GM12878 (cell line): ENCODE results near the gene CASP4. TPM values are rescaled to one million over a fixed set of nuclear protein-coding genes. Genes with fewer than 3 reads are reported as not detected.
A peak's percentile ranks its signal among the peaks of the same experiment; 100 is the strongest.

ENCODE experiments used
- ATAC-seq: fragments of 200-7000 bp; cut with Tn5 transposase; 3 replicates; pipeline ENCODE4 v1.9.1; 2020; ENCODE audit warnings: mild to moderate bottlenecking, moderate library complexity
- BruUV-seq: library from RNA; stranded (reverse); fragments of 400-500 nt; replicated peaks from 2 replicates; lab custom pipeline; 2021; lab: Mats Ljungman, UMichigan
- CTCF ChIA-PET: fragments of 300-600 bp; sonication (Branson Sonifier 250); formaldehyde crosslinking; extraction: SDS; loops from one replicate; lab custom pipeline; 2021; ENCODE audit warnings: inconsistent platforms; lab: Yijun Ruan, JAX
- POLR2A ChIA-PET: fragments of 350-600 bp; formaldehyde crosslinking; extraction: SDS; loops from one replicate; lab custom pipeline; 2021; ENCODE audit warnings: inconsistent platforms; lab: Charles Lee
- RAD21 ChIA-PET: fragments of 300-600 bp; sonication (Branson Sonifier 250); formaldehyde crosslinking; loops from one replicate; lab custom pipeline; 2023; ENCODE audit warnings: antibody characterized with exemption; ENCODE audit not compliant: unreplicated experiment; lab: Charles Lee
- SMC1A ChIA-PET: fragments of 300-600 bp; sonication (Branson Sonifier 250); formaldehyde crosslinking; loops from one replicate; lab custom pipeline; 2023; ENCODE audit not compliant: unreplicated experiment, uncharacterized antibody; lab: Charles Lee
- DNase-seq: peaks from one replicate; pipeline ENCODE4 v3.0.0-alpha.2; 2011; ENCODE audit warnings: low read depth, low spot score
- FAIRE-seq: peaks from 3 replicates; lab custom pipeline; 2011; peaks lifted over from hg19 to GRCh38; lab: Jason Lieb, UNC
- H2AFZ ChIP-seq: 2 replicates; pipeline ENCODE4 v1.6.0; 2011; ENCODE audit warnings: low read depth, low read length, control low read depth; ENCODE audit not compliant: control insufficient read depth
- H3K27ac ChIP-seq: 2 replicates; pipeline ENCODE4 v1.5.1; 2011; ENCODE audit warnings: control low read depth; ENCODE audit not compliant: control insufficient read depth, insufficient read depth
- H3K27me3 ChIP-seq, 2 experiments: replicated peaks in 1 of 2; 2 replicates each; pipeline versions ENCODE4 v1.6.0 to v1.6.1; 2011; ENCODE audit warnings: low read length in 1 of 2; ENCODE audit not compliant: control insufficient read depth in 2 of 2, insufficient read depth in 2 of 2
- H3K36me3 ChIP-seq, 2 experiments: 2 replicates each; pipeline ENCODE4 v1.5.1; 2011; ENCODE audit warnings: low read length in 1 of 2; ENCODE audit not compliant: control insufficient read depth in 2 of 2, insufficient read depth in 2 of 2
- H3K4me1 ChIP-seq: 2 replicates; pipeline ENCODE4 v1.6.1; 2011; ENCODE audit warnings: mild to moderate bottlenecking, low read length, moderate library complexity, mixed read lengths; ENCODE audit not compliant: control insufficient read depth, insufficient read depth
- H3K4me2 ChIP-seq: 2 replicates; pipeline ENCODE4 v1.6.0; 2011; ENCODE audit warnings: control low read depth; ENCODE audit not compliant: control insufficient read depth, insufficient read depth
- H3K4me3 ChIP-seq: fragments of 200-600 bp; sonication (generic); 2 replicates; pipeline ENCODE4 v1.5.1; 2016
- H3K79me2 ChIP-seq: 2 replicates; pipeline ENCODE4 v1.6.0; 2011; ENCODE audit warnings: low read length; ENCODE audit not compliant: control insufficient read depth, insufficient read depth
- H3K9ac ChIP-seq: 2 replicates; pipeline ENCODE4 v1.8.0; 2011; ENCODE audit warnings: low read length, control low read depth, mixed read lengths; ENCODE audit not compliant: control insufficient read depth, insufficient read depth
- H3K9me3 ChIP-seq: replicated peaks from 3 replicates; pipeline ENCODE4 v1.5.1; 2011; ENCODE audit warnings: mild to moderate bottlenecking, low read length; ENCODE audit not compliant: control insufficient read depth, insufficient read depth
- H4K20me1 ChIP-seq: 2 replicates; pipeline ENCODE4 v1.6.0; 2011; ENCODE audit not compliant: control insufficient read depth, insufficient read depth
- ASH2L ChIP-seq: fragments of 300-600, 200-600 bp; sonication (generic); IDR thresholded peaks from 2 replicates; pipeline ENCODE4 v1.6.1; 2017; ENCODE audit warnings: low read depth, mild to moderate bottlenecking, borderline replicate concordance
- CEBPB ChIP-seq, 2 experiments: fragments of 150-350 bp in 1 of 2; IDR thresholded peaks; 2 replicates each; pipeline ENCODE4 v1.6.1; 2012 to 2014; ENCODE audit warnings: low read depth in 2 of 2, low read length in 2 of 2, borderline replicate concordance in 1 of 2, inconsistent platforms in 1 of 2
- E4F1 ChIP-seq: fragments of 450-650 bp; IDR thresholded peaks from 2 replicates; pipeline ENCODE4 v1.6.1; 2018; ENCODE audit warnings: borderline replicate concordance, mild to moderate bottlenecking; ENCODE audit not compliant: partially characterized antibody
- HDAC6 ChIP-seq: fragments of 200-600 bp; sonication (generic); IDR thresholded peaks from one replicate; pipeline ENCODE4 v1.8.0; 2017; ENCODE audit warnings: antibody characterized with exemption; ENCODE audit not compliant: unreplicated experiment
- IRF5 ChIP-seq: fragments of 450-650 bp; IDR thresholded peaks from 2 replicates; pipeline ENCODE4 v1.6.1; 2017; ENCODE audit warnings: borderline replicate concordance
- MEF2A ChIP-seq: IDR thresholded peaks from 2 replicates; pipeline ENCODE4 v1.6.1; 2011; ENCODE audit warnings: low read depth, mild to moderate bottlenecking, low read length, moderate library complexity; ENCODE audit not compliant: insufficient read depth
- NR2F1 ChIP-seq: fragments of 450-650 bp; conservative IDR thresholded peaks from 2 replicates; pipeline ENCODE4 v1.6.1; 2017; ENCODE audit warnings: mild to moderate bottlenecking
- PAX5 ChIP-seq: IDR thresholded peaks from 2 replicates; pipeline ENCODE4 v1.6.1; 2011; ENCODE audit warnings: low read depth, low read length, borderline replicate concordance
- PML ChIP-seq: IDR thresholded peaks from 2 replicates; pipeline ENCODE4 v1.6.1; 2012; ENCODE audit warnings: low read length, inconsistent platforms
- SMC3 ChIP-seq: IDR thresholded peaks from 2 replicates; pipeline ENCODE4 v1.6.1; 2011; ENCODE audit warnings: low read length, improper control_type of control experiment, borderline replicate concordance
- SREBF1 ChIP-seq: IDR thresholded peaks from 2 replicates; pipeline ENCODE4 v1.6.1; 2012; ENCODE audit warnings: mild to moderate bottlenecking, low read length
- ZNF622 ChIP-seq: fragments of 450-650 bp; IDR thresholded peaks from 2 replicates; pipeline ENCODE4 v1.6.1; 2017; ENCODE audit warnings: mild to moderate bottlenecking, inconsistent platforms
- WGBS: methylation state at CpG from one replicate; pipeline ENCODE4 v1.1.6; 2016; ENCODE audit warnings: low lambda C conversion rate; ENCODE audit not compliant: insufficient replicate concordance, insufficient coverage; ENCODE audit errors: missing lambda C conversion rate; 5-methylcytosine and 5-hydroxymethylcytosine counted together
- in situ Hi-C: fragments of 300-500 bp; cut with MboI; formaldehyde crosslinking; loops from 9 replicates; pipeline ENCODE4 v1.14.3; 2018; ENCODE audit warnings: mixed read lengths
- intact Hi-C: fragments of 100-400 bp; cut with micrococcal nuclease; formaldehyde crosslinking; loops from one replicate; pipeline ENCODE4 v1.14.2; 2022; ENCODE audit not compliant: unreplicated experiment
- polyA plus RNA-seq, 11 experiments: library from polyadenylated mRNA; depleted of rRNA in 4 of 11; unstranded in 6 of 11; stranded (reverse) in 5 of 11; fragments of >200 nt; fragmentation: Nextera tagmentation in 4 of 11; fragmentation: Illumina TruSeq in 1 of 11; extraction: Ambion mirVana in 4 of 11; extraction: Trizol in 1 of 11; gene quantifications; 1 replicate in 1 of 11; 2 replicates in 10 of 11; pipeline versions ENCODE4 v1.2.1 to v1.2.3, GENCODE V29; 2011 to 2016; ENCODE audit warnings: inconsistent platforms in 2 of 11, missing spikeins in 2 of 11, low read depth in 1 of 11
- total RNA-seq, 4 experiments: library from RNA; depleted of rRNA in 3 of 4; stranded (reverse); fragments of >200 nt in 3 of 4; fragmentation: Illumina TruSeq in 1 of 4; extraction: Trizol in 1 of 4; gene quantifications; 2 replicates each; pipeline versions ENCODE4 v1.2.1 to v1.2.3, GENCODE V29; 2013 to 2021
- TF ChIP-seq, protein P1 (sequence below): IDR thresholded peaks from 2 replicates; pipeline ENCODE4 v1.6.1; 2012; ENCODE audit warnings: low read length, inconsistent platforms

Gene CASP4
- total and polyA plus RNA-seq, 10 of the 15 experiments (the other 5 are each of a cell fraction or from before 2014, with no cell fraction given): 25.3 to 113 (median 50.0) TPM

DNA sequence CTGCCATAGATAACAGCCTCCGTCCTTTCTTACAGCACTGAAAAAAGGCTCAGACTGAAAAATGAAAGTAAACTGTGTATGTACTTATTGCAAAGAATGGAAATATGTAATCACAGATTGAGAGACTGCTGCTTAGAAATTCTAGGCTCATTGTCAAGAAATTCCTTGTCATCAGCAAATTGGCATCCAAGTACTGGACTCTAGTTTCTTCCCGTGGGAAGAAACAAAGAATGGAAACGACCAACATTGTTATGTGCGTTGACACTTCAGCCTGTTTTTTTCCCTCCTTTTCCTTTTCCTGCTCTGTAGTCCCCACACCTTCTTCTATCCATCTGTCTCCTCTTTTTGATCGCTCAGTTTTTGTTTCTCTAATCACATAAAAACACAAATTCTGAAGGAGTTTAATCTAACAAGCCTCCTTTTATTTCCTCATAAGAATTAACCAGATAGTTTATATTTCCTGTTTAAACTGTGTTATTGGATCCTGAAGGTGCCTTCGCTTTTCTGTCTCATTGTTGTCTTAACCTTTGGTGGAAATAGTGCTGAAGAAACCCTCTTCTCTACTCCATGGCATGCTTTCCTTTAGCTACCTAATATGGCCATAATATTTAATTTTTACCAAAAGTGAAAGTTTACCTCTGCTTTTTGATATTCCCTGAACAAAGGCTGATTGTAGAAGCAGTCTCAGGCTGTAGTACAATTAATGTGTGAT, 50.1 kb downstream of the CASP4 start (continued):
- no peak for TF ChIP-seq IRF5
- no peak for TF ChIP-seq CEBPB (IDR thresholded peaks at IDR 0.05; ENCODE audit: borderline replicate concordance in 1 of 2, low read depth in 2 of 2, low read length in 2 of 2)
- TF ChIP-seq SMC3: no peak
- TF ChIP-seq NR2F1: no peak

GRCh38 chr11:104917271-104918112, 50.9 kb downstream of the CASP4 start:
- ChIA-PET CTCF (interaction anchor here (0.9 kb wide), 1 partner anchor 29 kb away, joined by 4 read pairs; no protein-coding TSS in a partner anchor), SMC1A (interaction anchor here (1.6 kb wide), 1 partner anchor 13 kb away, joined by 3 read pairs; no protein-coding TSS in a partner anchor), RAD21 (no interaction called here), POLR2A (no interaction called here)
- Histone ChIP-seq H3K9ac (0 out of 2 replicates have a peak overlapping the region, but pooled peaks have one; percentile 15), H3K27me3 (peaks cover 0 to 2% of the 10 kb centered on the region in 2 experiments; a peak in 1 of 4 replicates), H4K20me1 (no peaks in the 10 kb centered on the region), H3K79me2 (no peaks in the 10 kb centered on the region), H3K4me3 (0 out of 2 replicates have a peak overlapping the region, but pooled peaks have one; percentile 3), H2AFZ (peak overlapping the region; percentile 61), H3K27ac (no peak overlapping the region), H3K36me3 (no peaks in the 10 kb centered on the region), H3K4me2 (peak overlapping the region; percentile 63; the same call in 1 of the 2 replicates), H3K4me1 (no peaks in the 10 kb centered on the region), H3K9me3 (no peaks in the 10 kb centered on the region)
- in situ Hi-C loops (no loop called here), intact Hi-C loops (no loop called here)
- ATAC-seq (peak; percentile 15; the same call in 1 of the 3 replicates), DNase-seq (no peak), FAIRE-seq (peak; percentile 47)
- BruUV-seq: no TSS peak
- 36% methylated on average over 3 of the region's 4 CpGs for WGBS
- TF ChIP-seq ASH2L (no peak), PML (no peak), SREBF1 (no peak), E4F1 (no peak), HDAC6 (no peak), ZNF622 (no peak), PAX5 (no peak), MEF2A (no peak), NR2F1 (no peak)
- TF ChIP-seq, protein P1, sequence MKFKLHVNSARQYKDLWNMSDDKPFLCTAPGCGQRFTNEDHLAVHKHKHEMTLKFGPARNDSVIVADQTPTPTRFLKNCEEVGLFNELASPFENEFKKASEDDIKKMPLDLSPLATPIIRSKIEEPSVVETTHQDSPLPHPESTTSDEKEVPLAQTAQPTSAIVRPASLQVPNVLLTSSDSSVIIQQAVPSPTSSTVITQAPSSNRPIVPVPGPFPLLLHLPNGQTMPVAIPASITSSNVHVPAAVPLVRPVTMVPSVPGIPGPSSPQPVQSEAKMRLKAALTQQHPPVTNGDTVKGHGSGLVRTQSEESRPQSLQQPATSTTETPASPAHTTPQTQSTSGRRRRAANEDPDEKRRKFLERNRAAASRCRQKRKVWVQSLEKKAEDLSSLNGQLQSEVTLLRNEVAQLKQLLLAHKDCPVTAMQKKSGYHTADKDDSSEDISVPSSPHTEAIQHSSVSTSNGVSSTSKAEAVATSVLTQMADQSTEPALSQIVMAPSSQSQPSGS: no peak
